Caco-2 (cell line): ENCODE measurements around the gene RPE65. TPM values are rescaled to one million over a fixed set of nuclear protein-coding genes. Genes with fewer than 3 reads are reported as not detected.

Experiments
- BruUV-seq: library from RNA; stranded (reverse); fragments of 400-500 nt; replicated peaks from 2 replicates; lab custom pipeline; 2021; lab: Mats Ljungman, UMichigan
- CTCF ChIA-PET: fragments of 300-600 bp; sonication (Branson Sonifier 250); formaldehyde crosslinking; loops from one replicate; lab custom pipeline; 2022; ENCODE audit warnings: antibody characterized with exemption; lab: Charles Lee
- POLR2A ChIA-PET: fragments of 300-600 bp; sonication (Branson Sonifier 250); formaldehyde crosslinking; loops from one replicate; lab custom pipeline; 2022; ENCODE audit warnings: antibody characterized with exemption; lab: Charles Lee
- DNase-seq, 2 experiments: peaks; one replicate each; pipeline versions ENCODE4 v3.0.0 to v3.0.0-alpha.2; 2020 to 2022
- H3K27me3 ChIP-seq: replicated peaks from 2 replicates; pipeline ENCODE4 v1.6.0; 2011; ENCODE audit warnings: low read length; ENCODE audit not compliant: control insufficient read depth, insufficient read depth
- H3K36me3 ChIP-seq: 2 replicates; pipeline ENCODE4 v1.5.1; 2011; ENCODE audit warnings: low read length; ENCODE audit not compliant: control insufficient read depth, insufficient read depth
- H3K4me1 ChIP-seq: fragments of 250-450 bp; sonication (Bioruptor Pico); 2 replicates; pipeline ENCODE4 v1.5.1; 2020; ENCODE audit warnings: mild to moderate bottlenecking
- H3K4me3 ChIP-seq: 2 replicates; pipeline ENCODE4 v1.5.1; 2011; ENCODE audit warnings: low read depth, mild to moderate bottlenecking, control low read depth, low read length
- H3K9me3 ChIP-seq: fragments of 250-450 bp; sonication (Bioruptor Pico); 2 replicates; pipeline ENCODE4 v1.5.1; 2020; ENCODE audit warnings: mild to moderate bottlenecking, moderate library complexity
- H3K27ac Mint-ChIP-seq: one replicate; pipeline ENCODE4 v1.8.0; 2022; ENCODE audit warnings: mixed read lengths; ENCODE audit not compliant: unreplicated experiment
- H3K27me3 Mint-ChIP-seq: one replicate; pipeline ENCODE4 v1.8.0; 2022; ENCODE audit warnings: mixed read lengths; ENCODE audit not compliant: insufficient read depth, unreplicated experiment
- H3K36me3 Mint-ChIP-seq: one replicate; pipeline ENCODE4 v1.8.0; 2022; ENCODE audit warnings: mild to moderate bottlenecking, mixed read lengths; ENCODE audit not compliant: insufficient read depth, unreplicated experiment
- H3K4me1 Mint-ChIP-seq: one replicate; pipeline ENCODE4 v1.8.0; 2022; ENCODE audit warnings: low read depth, mixed read lengths; ENCODE audit not compliant: unreplicated experiment
- H3K4me3 Mint-ChIP-seq: one replicate; pipeline ENCODE4 v1.8.0; 2022; ENCODE audit warnings: mild to moderate bottlenecking, moderate library complexity, mixed read lengths; ENCODE audit not compliant: unreplicated experiment
- H3K9me3 Mint-ChIP-seq: one replicate; pipeline ENCODE4 v1.8.0; 2022; ENCODE audit warnings: mixed read lengths; ENCODE audit not compliant: unreplicated experiment
- CTCF ChIP-seq, 2 experiments: fragments of 200-600 bp in 1 of 2; IDR thresholded peaks; 1 replicate in 1 of 2; 2 replicates in 1 of 2; pipeline versions ENCODE4 v1.5.1 to v1.8.0; 2011 to 2022; ENCODE audit warnings: antibody characterized with exemption in 1 of 2, control low read depth in 1 of 2, inconsistent platforms in 1 of 2, low read depth in 1 of 2, low read length in 1 of 2, mild to moderate bottlenecking in 1 of 2, moderate library complexity in 1 of 2; ENCODE audit not compliant: insufficient read depth in 1 of 2, severe bottlenecking in 1 of 2, unreplicated experiment in 1 of 2
- intact Hi-C: fragments of 100-400 bp; cut with micrococcal nuclease; formaldehyde crosslinking; loops from one replicate; pipeline ENCODE4 v1.10.0; 2022; ENCODE audit not compliant: unreplicated experiment
- total RNA-seq: library from RNA; stranded (reverse); gene quantifications from 2 replicates; pipeline ENCODE4 v1.2.3, GENCODE V29; 2022

The RPE65 gene
- total RNA-seq, 1 experiment from 2014 or later, result not detected

- no peak overlapping the region for H3K4me3 Mint-ChIP-seq
- no peaks in the 10 kb centered on the region for H3K4me1 Mint-ChIP-seq
- no peaks in the 10 kb centered on the region for H3K27me3 ChIP-seq
- DNase-seq, result no peak
- no peaks in the 10 kb centered on the region for H3K9me3 Mint-ChIP-seq
- H3K27me3 Mint-ChIP-seq, result no peaks in the 10 kb centered on the region
- POLR2A ChIA-PET, result no interaction called here
- CTCF ChIA-PET, result no interaction called here
- no TSS peak for BruUV-seq
- intact Hi-C loops, result loop anchor here (5.0 kb wide), 1 partner anchor 1264 kb away; no protein-coding TSS in a partner anchor
- peaks cover 6% of the 10 kb centered on the region for H3K36me3 Mint-ChIP-seq
- H3K36me3 ChIP-seq, result no peaks in the 10 kb centered on the region
- H3K4me1 ChIP-seq, result no peaks in the 10 kb centered on the region
- H3K27ac Mint-ChIP-seq, result no peak overlapping the region
- TF ChIP-seq CTCF (IDR thresholded peaks at IDR 0.05; ENCODE audit: insufficient read depth in 1 of 2, low read depth in 1 of 2, low read length in 1 of 2, severe bottlenecking in 1 of 2, unreplicated experiment in 1 of 2), result no peak
- no peaks in the 10 kb centered on the region for H3K9me3 ChIP-seq
- no peak overlapping the region for H3K4me3 ChIP-seq
These were observed 23.3 kb upstream of the RPE65 start for GRCh38 chr1:68473060-68473459.

GRCh38 chr1:68470388-68470970, 20.7 kb upstream of the RPE65 start:
- Mint-ChIP-seq H3K27me3 (no peaks in the 10 kb centered on the region), H3K27ac (no peak overlapping the region), H3K4me3 (no peak overlapping the region), H3K36me3 (no peaks in the 10 kb centered on the region), H3K9me3 (no peaks in the 10 kb centered on the region), H3K4me1 (no peaks in the 10 kb centered on the region)
- no TSS peak for BruUV-seq
- H3K9me3 ChIP-seq, result no peaks in the 10 kb centered on the region
- intact Hi-C loops, result loop anchor here (1.0 to 5.0 kb wide), 2 partner anchors 120 to 1267 kb away; no protein-coding TSS in a partner anchor
- peak; percentile 14 to 50 for TF ChIP-seq CTCF (IDR thresholded peaks at IDR 0.05; ENCODE audit: insufficient read depth in 1 of 2, low read depth in 1 of 2, low read length in 1 of 2, severe bottlenecking in 1 of 2, unreplicated experiment in 1 of 2)
- H3K4me1 ChIP-seq, result no peaks in the 10 kb centered on the region
- H3K4me3 ChIP-seq, result no peak overlapping the region
- ChIA-PET CTCF (interaction anchor here (1.1 kb wide), 1 partner anchor 504 kb away, joined by 3 read pairs; no protein-coding TSS in a partner anchor), POLR2A (no interaction called here)
- no peaks in the 10 kb centered on the region for H3K27me3 ChIP-seq
- no peak for DNase-seq
- no peaks in the 10 kb centered on the region for H3K36me3 ChIP-seq

GRCh38 chr1:68464891-68465290, 15.1 kb upstream of the RPE65 start:
- intact Hi-C loops, result no loop called here
- ChIA-PET CTCF (no interaction called here), POLR2A (interaction anchor here (0.5 kb wide), 1 partner anchor 190 kb away, joined by 5 read pairs; no protein-coding TSS in a partner anchor)
- no peaks in the 10 kb centered on the region for H3K36me3 Mint-ChIP-seq
- peaks cover 11% of the 10 kb centered on the region for H3K4me1 Mint-ChIP-seq
- DNase-seq, result peak; percentile 11 to 46
- peak overlapping the region; percentile 20 for H3K4me3 Mint-ChIP-seq
- peaks cover 10% of the 10 kb centered on the region for H3K9me3 Mint-ChIP-seq
- H3K27me3 Mint-ChIP-seq, result no peaks in the 10 kb centered on the region
- H3K27ac Mint-ChIP-seq, result peak overlapping the region; percentile 48
- Histone ChIP-seq H3K4me3 (no peak overlapping the region), H3K27me3 (no peaks in the 10 kb centered on the region), H3K9me3 (no peaks in the 10 kb centered on the region), H3K36me3 (no peaks in the 10 kb centered on the region), H3K4me1 (no peaks in the 10 kb centered on the region)
- TF ChIP-seq CTCF (IDR thresholded peaks at IDR 0.05; ENCODE audit: insufficient read depth in 1 of 2, low read depth in 1 of 2, low read length in 1 of 2, severe bottlenecking in 1 of 2, unreplicated experiment in 1 of 2), result no peak
- no TSS peak for BruUV-seq
